Fibroblast of lung (primary cell): ENCODE data around the gene CALHM1. TPM values are rescaled to one million over a fixed set of nuclear protein-coding genes. Genes with fewer than 3 reads are reported as not detected.

Experiments
- DNase-seq, 2 donors: peaks; one replicate each; pipeline versions ENCODE4 v3.0.0 to v3.0.0-alpha.2; 2010; ENCODE audit warnings: low read depth in 2 of 2
- H2AFZ ChIP-seq: 2 replicates; pipeline ENCODE4 v1.5.1; 2012; ENCODE audit warnings: low read length, control low read depth, inconsistent platforms
- H3K27ac ChIP-seq: 2 replicates; pipeline ENCODE4 v1.5.1; 2011; ENCODE audit warnings: low read length, control low read depth; ENCODE audit not compliant: insufficient read depth
- H3K27me3 ChIP-seq: 2 replicates; pipeline ENCODE4 v1.5.1; 2011; ENCODE audit warnings: mild to moderate bottlenecking, low read length; ENCODE audit not compliant: control insufficient read depth, insufficient read depth
- H3K36me3 ChIP-seq: 2 replicates; pipeline ENCODE4 v1.5.1; 2011; ENCODE audit warnings: low read length; ENCODE audit not compliant: control insufficient read depth, insufficient read depth
- H3K4me1 ChIP-seq: 2 replicates; pipeline ENCODE4 v1.5.1; 2011; ENCODE audit warnings: low read length; ENCODE audit not compliant: control insufficient read depth, insufficient read depth; ENCODE audit errors: extremely low read depth
- H3K4me2 ChIP-seq: 2 replicates; pipeline ENCODE4 v1.5.1; 2011; ENCODE audit warnings: low read length, control low read depth; ENCODE audit not compliant: insufficient read depth; ENCODE audit errors: extremely low read depth
- H3K4me3 ChIP-seq, 4 experiments: fragments of 200-600 bp in 1 of 4; sonication (generic) in 1 of 4; replicated peaks in 1 of 4; 2 replicates each; pipeline ENCODE4 v1.5.1; 2011 to 2016; ENCODE audit warnings: low read length in 4 of 4, low read depth in 3 of 4, mild to moderate bottlenecking in 3 of 4, control low read depth in 2 of 4, inconsistent platforms in 1 of 4, mixed read lengths in 1 of 4; ENCODE audit not compliant: insufficient read depth in 1 of 4; ENCODE audit errors: control extremely low read depth in 1 of 4
- H3K79me2 ChIP-seq: 2 replicates; pipeline ENCODE4 v1.5.1; 2012; ENCODE audit warnings: mild to moderate bottlenecking, low read length, inconsistent platforms; ENCODE audit not compliant: control insufficient read depth, insufficient read depth
- H3K9ac ChIP-seq: 2 replicates; pipeline ENCODE4 v1.5.1; 2011; ENCODE audit warnings: mild to moderate bottlenecking, low read length, control low read depth; ENCODE audit not compliant: insufficient read depth
- H3K9me3 ChIP-seq: 2 replicates; pipeline ENCODE4 v1.5.1; 2012; ENCODE audit warnings: low read depth, low read length; ENCODE audit not compliant: control insufficient read depth, insufficient read depth
- H4K20me1 ChIP-seq: 2 replicates; pipeline ENCODE4 v1.5.1; 2011; ENCODE audit warnings: low read length; ENCODE audit not compliant: control insufficient read depth, insufficient read depth; ENCODE audit errors: extremely low read depth
- EZH2 ChIP-seq: IDR thresholded peaks from 2 replicates; pipeline ENCODE4 v1.5.1; 2012; ENCODE audit warnings: low read length, control low read depth, mild to moderate bottlenecking; ENCODE audit errors: missing control alignments
- polyA plus RNA-seq, 2 donors: library from polyadenylated mRNA; depleted of rRNA in 1 of 2; stranded (reverse) in 1 of 2; unstranded in 1 of 2; fragments of >200 nt; gene quantifications; 2 replicates each; pipeline ENCODE4 v1.2.1, GENCODE V29; 2011 to 2012; ENCODE audit warnings: missing spikeins in 1 of 2
- total RNA-seq: library from RNA; depleted of rRNA; stranded (reverse); fragments of >200 nt; gene quantifications from 2 replicates; pipeline ENCODE4 v1.2.1, GENCODE V29; 2014
- TF ChIP-seq, protein P1 (sequence below), 2 donors: IDR thresholded peaks in 1 of 2; conservative IDR thresholded peaks in 1 of 2; 1 replicate in 1 of 2; 2 replicates in 1 of 2; pipeline ENCODE4 v1.5.1; 2011 to 2012; ENCODE audit warnings: low read length in 2 of 2, control low read depth in 1 of 2, inconsistent platforms in 1 of 2, low read depth in 1 of 2, mild to moderate bottlenecking in 1 of 2

The CALHM1 gene
- total and polyA plus RNA-seq, 2 donors (not counting 1 experiment from before 2014, with no cell fraction given) = not detected

DNA sequence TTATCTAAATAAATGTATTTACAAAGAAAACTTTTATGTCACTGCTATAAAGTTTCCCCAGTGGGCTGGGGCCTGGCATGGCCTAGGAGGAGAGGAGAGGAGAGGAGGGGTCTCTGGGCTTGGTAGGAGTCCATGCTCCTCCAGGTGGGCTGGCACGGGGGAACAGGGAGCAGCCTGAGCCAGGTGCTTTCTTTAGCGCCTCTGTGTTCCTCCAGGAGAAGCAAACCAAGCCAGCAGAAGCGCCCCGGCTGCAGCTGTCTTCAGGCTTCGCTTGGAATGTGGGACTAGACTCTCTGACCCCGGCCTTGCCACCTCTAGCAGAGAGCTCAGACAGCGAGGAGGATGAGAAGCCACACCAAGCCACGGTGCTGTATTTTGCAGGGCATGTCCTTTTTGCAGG is 17.1 kb downstream of the CALHM1 start:
- peaks cover 32% of the 10 kb centered on the region for H3K36me3 ChIP-seq
- no peaks in the 10 kb centered on the region for H4K20me1 ChIP-seq
- H3K4me2 ChIP-seq = no peak overlapping the region
- peaks cover 21% of the 10 kb centered on the region for H3K4me1 ChIP-seq
- no peak overlapping the region for H3K4me3 ChIP-seq
- no peaks in the 10 kb centered on the region for H3K27me3 ChIP-seq
- H3K9ac ChIP-seq = no peak overlapping the region
- peak overlapping the region; percentile 37 for H3K27ac ChIP-seq
- DNase-seq = no peak
- no peaks in the 10 kb centered on the region for H3K9me3 ChIP-seq
- H3K79me2 ChIP-seq = peaks cover 4% of the 10 kb centered on the region
- TF ChIP-seq, protein P1, sequence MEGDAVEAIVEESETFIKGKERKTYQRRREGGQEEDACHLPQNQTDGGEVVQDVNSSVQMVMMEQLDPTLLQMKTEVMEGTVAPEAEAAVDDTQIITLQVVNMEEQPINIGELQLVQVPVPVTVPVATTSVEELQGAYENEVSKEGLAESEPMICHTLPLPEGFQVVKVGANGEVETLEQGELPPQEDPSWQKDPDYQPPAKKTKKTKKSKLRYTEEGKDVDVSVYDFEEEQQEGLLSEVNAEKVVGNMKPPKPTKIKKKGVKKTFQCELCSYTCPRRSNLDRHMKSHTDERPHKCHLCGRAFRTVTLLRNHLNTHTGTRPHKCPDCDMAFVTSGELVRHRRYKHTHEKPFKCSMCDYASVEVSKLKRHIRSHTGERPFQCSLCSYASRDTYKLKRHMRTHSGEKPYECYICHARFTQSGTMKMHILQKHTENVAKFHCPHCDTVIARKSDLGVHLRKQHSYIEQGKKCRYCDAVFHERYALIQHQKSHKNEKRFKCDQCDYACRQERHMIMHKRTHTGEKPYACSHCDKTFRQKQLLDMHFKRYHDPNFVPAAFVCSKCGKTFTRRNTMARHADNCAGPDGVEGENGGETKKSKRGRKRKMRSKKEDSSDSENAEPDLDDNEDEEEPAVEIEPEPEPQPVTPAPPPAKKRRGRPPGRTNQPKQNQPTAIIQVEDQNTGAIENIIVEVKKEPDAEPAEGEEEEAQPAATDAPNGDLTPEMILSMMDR (conservative IDR thresholded peaks at IDR 0.05 in 1 of 2, IDR thresholded peaks at IDR 0.05 in 1 of 2; ENCODE audit: low read depth in 1 of 2, low read length in 2 of 2) = no peak
- TF ChIP-seq EZH2 = no peak
- H2AFZ ChIP-seq = no peak overlapping the region

DNA sequence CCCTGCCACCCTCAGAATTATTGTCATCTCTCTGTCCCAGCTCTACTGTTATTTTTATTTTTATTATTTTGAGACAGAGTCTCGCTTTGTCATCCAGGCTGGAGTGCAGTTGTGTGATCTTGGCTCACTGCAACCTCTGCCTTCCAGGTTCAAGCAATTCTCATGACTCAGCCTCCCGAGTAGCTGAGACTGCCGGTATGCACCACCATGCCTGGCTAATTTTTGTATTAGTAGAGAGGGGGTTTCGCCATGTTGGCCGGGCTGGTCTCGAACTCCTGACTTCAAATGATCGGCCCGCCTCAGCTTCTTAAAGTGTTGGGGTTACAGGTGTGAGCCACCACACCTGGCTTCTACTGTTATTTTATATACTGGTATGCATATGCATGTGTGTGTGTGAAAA is 17.5 kb downstream of the CALHM1 start:
- Histone ChIP-seq H3K4me2 (no peak overlapping the region), H3K4me3 (no peak overlapping the region), H3K9me3 (no peaks in the 10 kb centered on the region), H3K4me1 (peaks cover 18% of the 10 kb centered on the region), H3K36me3 (peaks cover 36% of the 10 kb centered on the region), H2AFZ (no peak overlapping the region), H3K27me3 (no peaks in the 10 kb centered on the region), H3K27ac (peak overlapping the region; percentile 37), H3K79me2 (peaks cover 4% of the 10 kb centered on the region), H3K9ac (no peak overlapping the region), H4K20me1 (no peaks in the 10 kb centered on the region)
- no peak for TF ChIP-seq EZH2
- TF ChIP-seq, protein P1 (conservative IDR thresholded peaks at IDR 0.05 in 1 of 2, IDR thresholded peaks at IDR 0.05 in 1 of 2; ENCODE audit: low read depth in 1 of 2, low read length in 2 of 2) = no peak
- DNase-seq = peak in 1 of 2 donors; percentile 4

DNA sequence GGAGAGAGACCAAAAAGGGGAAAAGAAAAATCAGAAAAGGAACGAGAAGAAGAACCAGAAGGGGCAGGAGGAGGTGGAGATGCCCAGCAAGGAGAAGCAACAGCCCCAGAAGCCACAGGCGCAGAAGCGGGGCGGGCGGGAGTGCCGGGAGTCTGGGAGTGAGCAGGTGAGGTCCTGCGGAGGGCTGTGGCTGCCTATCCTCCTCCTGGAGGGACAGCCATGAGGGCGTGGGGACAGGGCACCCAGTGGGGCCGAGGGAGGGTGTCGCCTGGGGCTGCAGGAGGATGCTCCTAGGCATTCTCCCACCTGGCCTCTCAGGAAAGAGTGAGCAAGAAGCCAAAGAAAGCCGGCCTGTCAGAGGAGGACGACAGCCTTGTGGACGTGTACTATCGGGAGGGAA is 18.3 kb downstream of the CALHM1 start:
- Histone ChIP-seq H4K20me1 (no peaks in the 10 kb centered on the region), H3K9me3 (no peaks in the 10 kb centered on the region), H3K79me2 (peaks cover 4% of the 10 kb centered on the region), H3K36me3 (peaks cover 33% of the 10 kb centered on the region), H3K4me2 (no peak overlapping the region), H3K27ac (no peak overlapping the region), H3K9ac (no peak overlapping the region), H3K4me3 (no peak overlapping the region), H3K4me1 (peaks cover 12% of the 10 kb centered on the region), H2AFZ (no peak overlapping the region), H3K27me3 (no peaks in the 10 kb centered on the region)
- TF ChIP-seq, protein P1 (conservative IDR thresholded peaks at IDR 0.05 in 1 of 2, IDR thresholded peaks at IDR 0.05 in 1 of 2; ENCODE audit: low read depth in 1 of 2, low read length in 2 of 2) = no peak
- no peak for TF ChIP-seq EZH2
- DNase-seq = no peak
